WI38 (cell line): ENCODE data around the gene EXOC3L1.

Experiments used
- H3K4me3 ChIP-seq: 2 replicates; pipeline ENCODE4 v1.5.1; 2011; ENCODE audit warnings: low read depth, mild to moderate bottlenecking, control low read depth, low read length
- TF ChIP-seq, protein P1 (sequence below): IDR thresholded peaks from 2 replicates; pipeline ENCODE4 v1.5.1; 2012; ENCODE audit warnings: low read depth, mild to moderate bottlenecking, control low read depth, low read length

Gene EXOC3L1

DNA sequence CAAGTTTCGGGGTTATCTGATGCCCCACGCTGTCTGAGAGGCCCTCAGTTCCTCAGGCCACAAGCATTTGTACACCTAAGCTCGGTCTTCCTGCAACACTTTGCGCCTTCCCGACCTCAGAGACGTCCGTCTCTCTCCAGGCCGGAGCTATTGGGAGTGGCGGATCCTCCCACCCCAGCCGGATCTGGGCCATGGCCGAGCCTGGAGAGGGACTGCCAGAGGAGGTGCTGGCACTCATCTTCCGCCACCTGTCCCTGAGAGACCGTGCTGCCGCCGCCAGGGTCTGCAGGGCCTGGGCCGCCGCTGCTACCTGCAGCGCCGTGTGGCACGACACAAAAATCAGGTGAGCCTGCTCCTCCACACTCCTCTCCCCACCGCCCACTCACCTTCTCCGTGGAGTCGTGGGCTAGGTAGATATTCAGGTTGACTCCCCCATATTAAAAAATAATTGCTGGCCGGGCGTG is 28.3 kb downstream of the EXOC3L1 start:
- TF ChIP-seq, protein P1, sequence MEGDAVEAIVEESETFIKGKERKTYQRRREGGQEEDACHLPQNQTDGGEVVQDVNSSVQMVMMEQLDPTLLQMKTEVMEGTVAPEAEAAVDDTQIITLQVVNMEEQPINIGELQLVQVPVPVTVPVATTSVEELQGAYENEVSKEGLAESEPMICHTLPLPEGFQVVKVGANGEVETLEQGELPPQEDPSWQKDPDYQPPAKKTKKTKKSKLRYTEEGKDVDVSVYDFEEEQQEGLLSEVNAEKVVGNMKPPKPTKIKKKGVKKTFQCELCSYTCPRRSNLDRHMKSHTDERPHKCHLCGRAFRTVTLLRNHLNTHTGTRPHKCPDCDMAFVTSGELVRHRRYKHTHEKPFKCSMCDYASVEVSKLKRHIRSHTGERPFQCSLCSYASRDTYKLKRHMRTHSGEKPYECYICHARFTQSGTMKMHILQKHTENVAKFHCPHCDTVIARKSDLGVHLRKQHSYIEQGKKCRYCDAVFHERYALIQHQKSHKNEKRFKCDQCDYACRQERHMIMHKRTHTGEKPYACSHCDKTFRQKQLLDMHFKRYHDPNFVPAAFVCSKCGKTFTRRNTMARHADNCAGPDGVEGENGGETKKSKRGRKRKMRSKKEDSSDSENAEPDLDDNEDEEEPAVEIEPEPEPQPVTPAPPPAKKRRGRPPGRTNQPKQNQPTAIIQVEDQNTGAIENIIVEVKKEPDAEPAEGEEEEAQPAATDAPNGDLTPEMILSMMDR: no peak
- no peak overlapping the region; the same call in 1 of the 2 replicates for H3K4me3 ChIP-seq

DNA sequence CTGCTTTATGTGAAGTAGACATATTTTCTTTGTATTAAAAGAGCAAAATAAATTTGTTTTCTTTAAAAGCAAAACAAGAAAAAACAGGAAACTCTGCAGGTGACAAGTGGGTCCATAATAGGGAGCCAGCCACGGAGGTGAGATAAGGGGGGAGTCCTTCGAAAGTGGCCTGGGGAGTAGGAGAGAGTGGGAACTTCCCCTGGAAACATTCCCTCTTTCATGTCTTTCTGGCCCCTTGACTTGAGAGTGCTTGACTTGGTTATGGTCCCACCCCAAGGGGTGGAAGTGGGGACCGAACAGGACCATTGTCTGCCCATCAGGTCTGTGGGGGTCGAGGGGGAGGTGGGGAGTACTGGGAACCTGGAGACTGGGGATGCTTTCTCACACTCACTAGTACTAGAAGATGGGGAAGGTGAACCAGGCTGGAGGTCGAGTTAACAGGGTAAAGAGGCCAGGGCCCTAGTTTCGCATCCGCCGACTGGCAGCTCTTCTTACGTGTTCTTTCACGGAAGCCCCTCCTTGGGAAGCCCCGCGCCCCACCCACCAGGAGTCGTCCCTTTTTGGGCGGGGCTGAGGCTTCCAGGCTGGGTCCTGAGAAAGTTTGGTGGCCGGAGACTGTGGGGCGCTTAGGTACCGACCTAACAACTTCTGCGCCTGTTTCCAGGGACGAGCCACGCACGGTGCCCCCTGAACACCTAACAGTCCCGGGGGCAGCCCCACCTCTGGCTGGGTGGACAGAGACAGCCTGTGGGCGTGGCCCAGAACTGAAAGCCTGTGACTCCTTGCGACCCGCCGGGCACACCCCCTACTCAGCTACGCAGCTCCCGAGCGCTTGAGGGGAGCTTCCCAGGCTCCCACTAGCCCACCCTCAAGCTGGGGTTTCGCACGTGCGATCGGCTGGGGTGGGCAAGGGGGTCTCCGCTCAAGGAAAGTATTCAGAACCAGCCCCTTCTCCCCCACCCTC is 31.0 kb downstream of the EXOC3L1 start:
- TF ChIP-seq, protein P1: no peak

DNA sequence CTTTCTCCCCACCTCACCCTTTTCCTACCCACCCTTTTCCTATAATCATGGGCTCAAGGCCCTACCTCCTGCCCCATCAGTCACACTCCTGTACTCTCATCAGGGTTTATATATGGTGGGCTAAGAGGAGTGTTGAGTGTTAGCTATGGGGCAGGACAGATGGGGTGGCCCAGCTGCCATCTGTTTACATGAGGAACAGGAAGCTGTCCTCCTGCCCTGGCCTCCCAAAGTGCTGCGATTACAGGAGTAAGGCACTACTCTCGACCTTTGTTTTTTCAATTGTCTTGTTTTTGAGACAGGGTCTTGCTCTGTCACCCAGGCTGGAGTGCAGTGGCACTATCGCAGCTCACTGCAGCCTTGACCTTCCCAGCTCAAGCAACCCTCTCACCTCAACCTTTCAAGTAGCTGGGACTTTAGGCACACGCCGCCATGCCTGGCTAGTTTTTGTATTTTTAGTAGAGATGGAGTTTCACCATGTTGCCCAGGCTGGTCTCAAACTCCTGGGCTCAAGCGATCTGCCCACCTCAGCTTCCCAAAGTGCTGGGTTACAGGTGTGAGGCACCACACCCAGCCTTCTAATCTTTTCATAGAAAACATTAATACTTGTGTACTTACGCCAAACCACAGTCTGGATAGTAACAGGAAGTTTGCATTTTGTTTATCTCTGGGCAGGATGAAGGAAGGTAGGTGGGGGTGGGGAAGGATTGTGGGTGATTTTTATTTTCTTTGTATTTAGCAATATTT is 31.9 kb downstream of the EXOC3L1 start:
- no peak overlapping the region for H3K4me3 ChIP-seq
- TF ChIP-seq, protein P1: no peak

More for the DNA sequence above, 31.0 kb downstream of the EXOC3L1 start:
- H3K4me3 ChIP-seq: peak overlapping the region; percentile 95

DNA sequence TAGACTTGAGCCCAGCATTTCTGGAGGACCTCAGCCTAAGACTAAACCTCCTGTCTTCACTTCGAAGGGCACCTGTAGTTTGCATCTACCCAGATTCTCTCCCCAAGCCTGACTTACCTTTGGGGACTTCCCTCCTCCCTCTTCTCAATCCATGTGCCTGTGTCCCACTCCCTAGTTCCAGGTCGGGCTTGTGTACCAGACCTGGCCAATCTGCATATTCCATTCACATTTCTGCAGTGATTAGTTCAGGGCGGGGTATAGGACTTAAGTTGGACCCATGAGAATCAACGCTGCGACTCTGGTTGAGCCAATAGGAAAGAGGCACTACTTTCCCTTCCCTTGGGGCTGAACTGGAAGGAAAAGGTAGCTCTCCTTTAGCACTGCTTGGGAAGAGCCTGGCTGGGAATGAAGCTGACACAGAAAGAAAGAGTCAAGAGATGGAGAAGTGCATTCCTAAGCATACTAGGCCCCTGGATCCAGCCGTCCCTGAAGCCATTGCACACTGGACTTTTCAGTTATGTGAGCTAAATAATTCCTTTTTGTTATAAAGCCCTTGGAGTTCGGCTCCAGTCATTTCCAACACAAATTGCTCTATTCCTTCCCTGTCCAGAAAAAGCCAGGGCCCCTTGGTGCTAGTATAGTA is 32.7 kb downstream of the EXOC3L1 start:
- H3K4me3 ChIP-seq: no peak overlapping the region
- TF ChIP-seq, protein P1: no peak

DNA sequence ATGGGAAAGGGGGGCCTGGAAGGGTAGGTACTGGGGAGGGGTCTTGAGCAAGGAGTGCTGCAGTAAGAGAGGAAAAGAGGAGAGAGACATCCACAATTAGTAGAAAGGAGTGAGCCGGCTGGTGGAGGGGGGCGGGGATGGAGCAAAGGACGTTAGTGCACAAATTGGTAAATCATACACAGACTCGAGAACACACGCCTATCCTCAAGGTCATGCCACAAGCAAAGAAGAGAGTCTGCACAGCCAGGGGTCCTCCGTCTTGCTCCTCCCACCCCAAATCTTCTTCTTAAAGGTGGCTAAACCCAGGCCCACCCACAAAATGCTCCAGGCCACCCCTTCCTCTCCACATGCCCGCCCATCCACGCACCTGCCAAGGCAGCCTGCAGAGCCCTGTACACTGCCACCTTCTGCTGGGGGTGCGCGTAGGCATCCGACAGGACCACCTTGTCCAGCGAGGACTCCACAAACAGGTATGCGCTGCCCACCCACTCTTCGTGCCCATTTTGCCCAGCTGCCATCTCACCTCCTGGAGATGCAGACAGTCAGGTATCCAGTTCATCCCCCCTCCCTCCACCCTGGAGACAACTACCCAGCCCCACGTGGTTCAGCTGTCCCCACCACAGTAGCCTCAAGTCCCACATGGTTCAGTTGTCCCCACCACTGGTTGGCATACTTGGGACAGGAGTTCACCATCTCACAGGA is 33.6 kb downstream of the EXOC3L1 start:
- TF ChIP-seq, protein P1: no peak
- no peak overlapping the region for H3K4me3 ChIP-seq

DNA sequence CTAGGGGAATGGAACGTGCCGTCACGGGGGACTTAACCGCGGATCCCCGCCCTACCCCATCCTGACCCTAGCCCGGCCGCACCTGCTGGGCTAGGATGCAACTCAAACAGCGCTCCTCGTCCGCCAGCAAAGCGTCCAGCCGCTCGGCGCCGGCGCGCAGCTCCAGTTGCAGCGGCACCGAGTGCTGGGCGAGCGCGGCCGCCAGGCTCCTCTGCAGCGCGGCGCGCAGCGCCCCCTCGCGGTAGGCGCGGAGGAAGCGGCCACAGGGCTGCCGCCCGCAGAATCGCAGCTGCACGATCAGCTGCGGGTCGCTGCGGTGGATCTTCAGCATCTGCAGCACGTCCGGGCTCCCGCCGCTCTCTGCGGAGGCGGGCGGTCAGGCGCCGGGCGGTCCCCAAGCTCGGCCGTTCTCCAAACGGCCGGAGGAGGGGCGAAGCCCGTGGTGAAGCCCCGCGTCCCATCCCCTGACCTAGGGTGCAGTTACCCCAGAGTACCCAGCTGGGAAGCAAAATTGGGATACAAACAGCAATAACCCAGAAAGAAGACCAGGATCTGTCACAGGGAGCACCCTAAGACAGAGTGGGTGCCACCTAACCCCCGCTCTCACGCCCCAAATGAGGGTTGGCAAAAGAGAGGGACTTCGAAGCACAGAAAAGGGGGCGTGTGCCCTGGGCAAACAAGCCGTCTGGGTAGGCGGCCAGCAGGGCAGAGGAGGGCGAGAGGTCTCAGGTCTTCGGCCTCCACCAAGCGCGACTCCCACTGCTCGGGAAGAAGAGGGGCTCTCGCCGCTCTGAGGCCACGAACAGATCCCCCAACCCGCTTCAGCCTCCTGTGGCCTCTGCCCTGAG is 34.4 kb downstream of the EXOC3L1 start:
- H3K4me3 ChIP-seq: no peak overlapping the region
- TF ChIP-seq, protein P1: peak; percentile 77
